Natural killer cell (primary cell): ENCODE results near the gene MELK. TPM values are rescaled to one million over a fixed set of nuclear protein-coding genes. Genes with fewer than 3 reads are reported as not detected.

Experiments used
- ATAC-seq, 3 donors: fragments of 150-1000 bp in 2 of 3; fragments of 200-7000 bp in 1 of 3; cut with Tn5 transposase; 1 replicate in 1 of 3; 2 replicates in 2 of 3; pipeline ENCODE4 v1.10.0; 2021; ENCODE audit warnings: mild to moderate bottlenecking in 2 of 3, moderate library complexity in 2 of 3
- DNase-seq, 2 donors: peaks; one replicate each; pipeline versions ENCODE4 v3.0.0 to v3.0.0-alpha.2; 2013 to 2021; ENCODE audit warnings: mixed read lengths in 1 of 2
- H3K27ac ChIP-seq: one replicate; pipeline ENCODE4 v1.5.1; 2013; ENCODE audit warnings: mild to moderate bottlenecking, low read length
- H3K27me3 ChIP-seq: one replicate; pipeline ENCODE4 v1.6.1; 2013; ENCODE audit warnings: low read length; ENCODE audit not compliant: control insufficient read depth, insufficient read depth
- H3K36me3 ChIP-seq: one replicate; pipeline ENCODE4 v1.6.1; 2013; ENCODE audit warnings: low read length; ENCODE audit not compliant: control insufficient read depth, insufficient read depth
- H3K4me1 ChIP-seq: one replicate; pipeline ENCODE4 v1.6.1; 2013; ENCODE audit warnings: low read length; ENCODE audit not compliant: control insufficient read depth, insufficient read depth
- H3K4me3 ChIP-seq: one replicate; pipeline ENCODE4 v1.5.1; 2013; ENCODE audit warnings: low read length
- H3K9me3 ChIP-seq: one replicate; pipeline ENCODE4 v1.6.1; 2013; ENCODE audit warnings: low read length; ENCODE audit not compliant: control insufficient read depth, insufficient read depth
- H3K27ac Mint-ChIP-seq, 2 donors: one replicate each; pipeline ENCODE4 v1.8.0; 2022; ENCODE audit warnings: mild to moderate bottlenecking in 2 of 2, mixed read lengths in 2 of 2, moderate library complexity in 1 of 2
- H3K27me3 Mint-ChIP-seq, 2 donors: one replicate each; pipeline ENCODE4 v1.8.0; 2022; ENCODE audit warnings: low read depth in 2 of 2, mixed read lengths in 2 of 2
- H3K36me3 Mint-ChIP-seq: one replicate; pipeline ENCODE4 v1.8.0; 2022; ENCODE audit warnings: mixed read lengths
- H3K4me1 Mint-ChIP-seq, 2 donors: one replicate each; pipeline ENCODE4 v1.8.0; 2022; ENCODE audit warnings: mixed read lengths in 2 of 2
- H3K4me3 Mint-ChIP-seq: one replicate; pipeline ENCODE4 v1.8.0; 2022; ENCODE audit warnings: mild to moderate bottlenecking, moderate library complexity, mixed read lengths
- H3K9me3 Mint-ChIP-seq, 2 donors: one replicate each; pipeline ENCODE4 v1.8.0; 2022; ENCODE audit warnings: mixed read lengths in 2 of 2
- CTCF ChIP-seq: fragments of 200-600 bp; IDR thresholded peaks from one replicate; pipeline ENCODE4 v1.8.0; 2022; ENCODE audit warnings: antibody characterized with exemption
- WGBS: methylation state at CpG from one replicate; pipeline ENCODE4 v1.1.7; 2013; ENCODE audit warnings: missing lambda C conversion rate; ENCODE audit not compliant: insufficient coverage; 5-methylcytosine and 5-hydroxymethylcytosine counted together
- intact Hi-C: fragments of 100-400 bp; cut with micrococcal nuclease; formaldehyde crosslinking; loops from one replicate; pipeline ENCODE4 v1.14.2; 2022
- total RNA-seq, 4 donors: library from RNA; stranded (reverse); fragments of 120-200 nt in 1 of 4; gene quantifications; one replicate each; pipeline versions ENCODE4 v1.2.3 to v1.2.4, GENCODE V29; 2013 to 2022

MELK gene
- total RNA-seq, 3 donors from 2014 or later (not counting 1 experiment from before 2014, with no cell fraction given), result 1.3 to 1.6 (median 1.5) TPM

- H3K4me1 Mint-ChIP-seq, result no peaks in the 10 kb centered on the region
- 83% methylated on average over 7 of the region's 8 CpGs for WGBS
These were observed 104.2 kb downstream of the MELK start for GRCh38 chr9:36676778-36677485.

GRCh38 chr9:36677611-36678010 lies 104.9 kb downstream of the MELK start:
- no peaks in the 10 kb centered on the region for H3K27me3 Mint-ChIP-seq
- H3K4me3 Mint-ChIP-seq, result no peak overlapping the region
- H3K36me3 ChIP-seq, result no peaks in the 10 kb centered on the region
- no peak for DNase-seq
- H3K9me3 ChIP-seq, result no peaks in the 10 kb centered on the region
- no peaks in the 10 kb centered on the region for H3K36me3 Mint-ChIP-seq
- H3K27me3 ChIP-seq, result no peaks in the 10 kb centered on the region
- 60% methylated on average over 1 of the region's 2 CpGs for WGBS
- TF ChIP-seq CTCF, result no peak
- no peak for ATAC-seq
- no peak overlapping the region for H3K4me3 ChIP-seq
- no peaks in the 10 kb centered on the region for H3K4me1 Mint-ChIP-seq
- no peak overlapping the region for H3K27ac Mint-ChIP-seq
- peaks cover 0 to 2% of the 10 kb centered on the region in 2 donors for H3K9me3 Mint-ChIP-seq
- intact Hi-C loops, result no loop called here
- no peaks in the 10 kb centered on the region for H3K4me1 ChIP-seq
- no peak overlapping the region for H3K27ac ChIP-seq

More at GRCh38 chr9:36676778-36677485, 104.2 kb downstream of the MELK start:
- Mint-ChIP-seq H3K36me3 (no peaks in the 10 kb centered on the region), H3K9me3 (no peaks in the 10 kb centered on the region), H3K27ac (no peak overlapping the region), H3K4me3 (no peak overlapping the region), H3K27me3 (no peaks in the 10 kb centered on the region)
- Histone ChIP-seq H3K27ac (no peak overlapping the region), H3K4me3 (no peak overlapping the region), H3K27me3 (no peaks in the 10 kb centered on the region), H3K36me3 (no peaks in the 10 kb centered on the region), H3K4me1 (no peaks in the 10 kb centered on the region), H3K9me3 (no peaks in the 10 kb centered on the region)
- ATAC-seq (no peak), DNase-seq (no peak)
- TF ChIP-seq CTCF, result no peak
- intact Hi-C loops, result no loop called here

- Mint-ChIP-seq H3K27me3 (no peaks in the 10 kb centered on the region), H3K36me3 (no peaks in the 10 kb centered on the region), H3K27ac (no peak overlapping the region), H3K9me3 (peaks cover 0 to 2% of the 10 kb centered on the region in 2 donors), H3K4me1 (no peaks in the 10 kb centered on the region), H3K4me3 (no peak overlapping the region)
- no peak for TF ChIP-seq CTCF
- no peaks in the 10 kb centered on the region for H3K4me1 ChIP-seq
- no peak for DNase-seq
- no peak overlapping the region for H3K4me3 ChIP-seq
- H3K36me3 ChIP-seq, result no peaks in the 10 kb centered on the region
- H3K27ac ChIP-seq, result no peak overlapping the region
- WGBS, result 57% methylated on average over 2 of the region's 2 CpGs
- intact Hi-C loops, result no loop called here
- H3K9me3 ChIP-seq, result no peaks in the 10 kb centered on the region
- no peaks in the 10 kb centered on the region for H3K27me3 ChIP-seq
- no peak for ATAC-seq
These were observed 107.0 kb downstream of the MELK start for GRCh38 chr9:36679710-36680109.

- no peaks in the 10 kb centered on the region for H3K4me1 Mint-ChIP-seq
- peaks cover 0 to 6% of the 10 kb centered on the region in 2 donors for H3K27me3 Mint-ChIP-seq
- H3K36me3 Mint-ChIP-seq, result no peaks in the 10 kb centered on the region
These were observed 113.8 kb downstream of the MELK start for GRCh38 chr9:36686471-36686870.

More at GRCh38 chr9:36686471-36686870, 113.8 kb downstream of the MELK start:
- no peak for DNase-seq
- no peak for ATAC-seq
- Mint-ChIP-seq H3K4me3 (no peak overlapping the region), H3K9me3 (peaks cover 0 to 2% of the 10 kb centered on the region in 2 donors), H3K27ac (no peak overlapping the region)
- H3K4me1 ChIP-seq, result no peaks in the 10 kb centered on the region
- intact Hi-C loops, result no loop called here
- H3K4me3 ChIP-seq, result no peak overlapping the region
- no peak overlapping the region for H3K27ac ChIP-seq
- 100% methylated on average over 1 of the region's 3 CpGs for WGBS
- no peaks in the 10 kb centered on the region for H3K36me3 ChIP-seq
- TF ChIP-seq CTCF, result no peak
- no peaks in the 10 kb centered on the region for H3K9me3 ChIP-seq
- no peaks in the 10 kb centered on the region for H3K27me3 ChIP-seq
